ENCODE data around the gene IL9. TPM values are rescaled to one million over a fixed set of nuclear protein-coding genes. Genes with fewer than 3 reads are reported as not detected.

Gene IL9
- total RNA-seq, 2 donors from 2014 or later: 0.43 to 0.93 TPM

DNA sequence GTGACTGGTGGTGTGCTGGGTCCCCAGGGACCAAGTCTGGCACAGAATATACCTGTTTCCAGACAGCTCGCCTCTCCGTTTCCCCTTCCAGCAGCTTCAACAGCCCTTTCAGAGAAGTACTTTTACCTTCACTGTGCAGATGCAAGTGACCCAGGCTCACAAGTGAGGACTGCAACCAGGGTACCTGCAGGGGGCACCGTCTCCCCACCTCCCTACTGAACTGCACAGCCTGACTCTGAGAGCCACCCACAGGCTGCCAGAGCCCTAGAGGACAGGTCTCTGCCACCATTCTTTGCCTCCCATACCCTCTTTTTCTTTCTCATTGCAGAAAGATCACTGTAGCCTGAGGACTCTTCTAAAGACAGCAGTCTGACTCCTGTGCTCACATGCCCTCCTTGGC lies 15.4 kb downstream of the IL9 start:
- ATAC-seq (peak in 1 of 2 donors; percentile 54), DNase-seq (ENCODE audit: low spot score in 2 of 2) (no peak)
- peak overlapping the region in 1 of 2 donors; percentile 47 for H3K27ac Mint-ChIP-seq
- no peaks in the 10 kb centered on the region for H3K36me3 Mint-ChIP-seq
- no peaks in the 10 kb centered on the region for H3K9me3 Mint-ChIP-seq

DNA sequence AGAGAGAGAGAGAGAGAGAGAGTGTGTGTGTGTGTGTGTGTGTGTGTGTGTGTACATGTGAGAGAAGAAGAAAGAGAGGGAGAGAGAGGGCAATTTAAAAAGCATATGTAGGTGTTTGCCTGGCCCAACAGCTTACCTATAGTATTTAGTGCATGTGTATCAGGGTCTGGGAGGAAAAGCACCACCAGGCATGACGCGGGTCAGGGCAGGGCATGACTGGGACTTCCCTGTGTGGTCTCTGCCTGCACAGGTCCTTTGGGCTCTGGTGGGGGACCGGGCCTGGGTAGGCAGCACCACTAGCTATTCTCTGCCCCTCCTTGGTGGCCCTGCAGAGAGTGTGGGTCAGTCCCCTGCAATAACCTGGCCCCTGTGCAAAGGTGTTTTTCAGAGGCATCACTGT lies 16.1 kb downstream of the IL9 start:
- no peak for DNase-seq (ENCODE audit: low spot score in 2 of 2)
- H3K9me3 Mint-ChIP-seq: no peaks in the 10 kb centered on the region
- no peak overlapping the region for H3K27ac Mint-ChIP-seq
- ATAC-seq: no peak
- H3K36me3 Mint-ChIP-seq: no peaks in the 10 kb centered on the region

GRCh38 chr5:135878156-135878620 lies 17.5 kb downstream of the IL9 start:
- Mint-ChIP-seq H3K27ac (no peak overlapping the region), H3K9me3 (no peaks in the 10 kb centered on the region), H3K36me3 (no peaks in the 10 kb centered on the region)
- ATAC-seq (no peak), DNase-seq (ENCODE audit: low spot score in 2 of 2) (no peak)

DNA sequence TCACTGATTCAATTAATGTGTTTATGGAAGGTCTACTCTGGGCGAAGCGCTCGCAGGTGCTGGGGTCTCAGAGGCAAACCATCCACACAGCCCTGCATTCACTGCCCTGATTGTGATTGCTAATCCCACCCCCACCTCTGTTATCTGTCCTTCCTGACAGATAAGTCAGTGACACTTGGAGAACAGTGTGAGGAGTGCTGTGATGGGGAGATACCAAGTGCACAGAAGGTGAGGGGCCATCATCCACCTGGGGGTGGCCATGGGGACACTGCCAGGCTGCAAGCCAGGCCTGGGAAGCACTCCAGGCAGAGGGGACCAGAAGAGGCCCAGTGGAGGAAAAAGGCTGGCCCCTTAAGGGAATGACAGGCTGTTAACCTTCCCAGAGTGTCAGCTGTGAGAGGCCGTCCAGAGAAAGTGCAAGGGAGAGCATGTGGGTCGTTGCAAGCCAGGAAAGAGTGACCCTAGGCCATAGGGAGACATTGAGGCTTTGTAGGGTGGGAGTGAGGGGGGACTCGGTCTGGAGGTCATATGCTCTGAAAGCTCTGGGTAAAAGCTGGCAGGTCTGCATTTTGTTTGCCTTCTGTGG lies 18.0 kb downstream of the IL9 start:
- Mint-ChIP-seq H3K36me3 (no peaks in the 10 kb centered on the region), H3K27ac (no peak overlapping the region), H3K9me3 (no peaks in the 10 kb centered on the region)
- DNase-seq (ENCODE audit: low spot score in 2 of 2) (no peak), ATAC-seq (no peak)

DNA sequence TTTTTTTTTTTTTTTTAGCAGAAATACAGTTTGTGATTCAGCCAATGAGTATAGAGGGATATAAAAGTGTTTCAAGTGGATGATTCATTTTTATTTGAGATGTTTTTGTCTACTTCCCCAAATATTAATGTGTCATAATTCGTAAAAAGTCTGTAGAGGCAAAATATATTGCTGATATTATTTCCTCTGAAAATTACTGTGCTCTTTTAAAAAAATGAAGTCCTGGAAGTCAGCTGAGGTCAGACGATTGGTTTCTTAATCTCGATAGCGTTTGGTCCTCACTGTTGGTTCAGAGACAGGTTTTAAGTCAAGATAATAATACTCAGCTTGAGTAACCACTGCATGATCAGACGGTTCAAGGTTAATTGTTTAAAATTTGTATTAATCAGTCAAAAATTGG lies 19.5 kb downstream of the IL9 start:
- Mint-ChIP-seq H3K9me3 (no peaks in the 10 kb centered on the region), H3K36me3 (no peaks in the 10 kb centered on the region), H3K27ac (no peak overlapping the region)
- DNase-seq (ENCODE audit: low spot score in 2 of 2) (no peak), ATAC-seq (no peak)

- Mint-ChIP-seq H3K36me3 (no peaks in the 10 kb centered on the region), H3K27ac (no peak overlapping the region), H3K9me3 (no peaks in the 10 kb centered on the region)
- DNase-seq (ENCODE audit: low spot score in 2 of 2) (no peak), ATAC-seq (no peak)
Measured at GRCh38 chr5:135875567-135875966, 20.1 kb downstream of the IL9 start.

GRCh38 chr5:135874461-135874860 lies 21.2 kb downstream of the IL9 start:
- H3K9me3 Mint-ChIP-seq: no peaks in the 10 kb centered on the region
- no peak for ATAC-seq
- no peak for DNase-seq (ENCODE audit: low spot score in 2 of 2)
- H3K27ac Mint-ChIP-seq: no peak overlapping the region
- no peaks in the 10 kb centered on the region for H3K36me3 Mint-ChIP-seq

- no peak for DNase-seq (ENCODE audit: low spot score in 2 of 2)
- Mint-ChIP-seq H3K9me3 (no peaks in the 10 kb centered on the region), H3K27ac (no peak overlapping the region), H3K36me3 (no peaks in the 10 kb centered on the region)
- no peak for ATAC-seq
Measured at GRCh38 chr5:135873831-135874230, 21.8 kb downstream of the IL9 start.

- Mint-ChIP-seq H3K27ac (no peak overlapping the region), H3K9me3 (no peaks in the 10 kb centered on the region), H3K36me3 (no peaks in the 10 kb centered on the region)
- DNase-seq (ENCODE audit: low spot score in 2 of 2) (no peak), ATAC-seq (no peak)
Measured at GRCh38 chr5:135871268-135871915, 24.2 kb downstream of the IL9 start.

DNA sequence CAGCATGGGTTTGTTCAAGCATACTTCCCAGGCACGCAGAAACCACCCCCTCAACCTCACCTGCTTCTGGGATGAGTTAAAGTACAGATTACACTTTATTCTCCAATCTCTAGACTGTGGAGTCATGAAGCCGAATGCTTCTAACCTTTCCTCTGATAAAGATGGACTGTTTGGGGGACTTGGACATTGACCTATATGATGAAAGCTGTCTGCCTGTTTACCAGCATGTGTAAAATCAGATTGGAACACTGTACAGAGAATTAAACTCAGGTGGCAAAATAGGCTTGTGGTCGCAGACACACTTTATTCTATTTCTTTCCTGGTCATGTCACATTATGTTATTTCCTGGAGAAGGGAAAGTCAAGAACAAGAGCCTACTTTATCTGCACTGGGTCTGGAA lies 25.7 kb downstream of the IL9 start:
- no peak for ATAC-seq
- no peak for DNase-seq (ENCODE audit: low spot score in 2 of 2)
- Mint-ChIP-seq H3K36me3 (no peaks in the 10 kb centered on the region), H3K9me3 (no peaks in the 10 kb centered on the region), H3K27ac (no peak overlapping the region)

DNA sequence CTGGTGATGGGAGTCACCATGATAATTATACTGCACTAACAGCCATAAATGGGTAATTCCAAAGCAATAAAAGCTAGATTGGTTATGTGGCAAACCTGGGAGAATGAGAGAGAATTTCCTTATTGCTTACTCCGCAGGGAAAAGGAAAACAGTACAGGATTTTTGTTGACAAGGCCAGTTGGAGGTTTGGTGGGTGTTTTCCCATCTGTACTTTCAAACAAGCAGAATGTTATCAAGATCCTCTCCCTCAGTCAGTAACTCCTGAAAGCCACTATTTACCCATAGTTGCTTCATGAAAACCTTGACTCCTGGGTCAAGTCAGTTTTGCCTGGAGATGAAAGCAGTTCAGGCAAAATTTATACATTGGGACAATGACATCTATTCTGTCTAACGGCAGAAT lies 26.4 kb downstream of the IL9 start:
- DNase-seq (ENCODE audit: low spot score in 2 of 2) (no peak), ATAC-seq (no peak)
- Mint-ChIP-seq H3K27ac (no peak overlapping the region), H3K36me3 (no peaks in the 10 kb centered on the region), H3K9me3 (no peaks in the 10 kb centered on the region)

DNA sequence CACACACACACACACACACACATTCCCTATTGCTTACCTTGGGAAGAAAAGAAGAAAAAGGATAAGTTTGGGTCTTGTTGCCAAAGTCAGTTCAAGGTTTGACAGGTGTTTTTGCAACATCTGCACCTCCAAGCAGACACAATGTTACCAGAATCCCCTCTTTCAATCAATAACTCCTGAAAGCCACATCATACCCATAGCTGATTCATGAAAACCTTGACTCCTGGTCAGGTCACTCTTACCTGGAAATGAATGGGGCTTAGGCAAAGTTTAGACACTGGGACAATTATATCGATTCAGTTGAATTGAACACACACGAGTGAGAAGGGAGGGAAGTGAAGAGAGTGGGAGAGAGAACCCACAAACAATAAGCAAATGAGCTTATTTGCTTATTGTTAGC lies 27.0 kb downstream of the IL9 start:
- no peak for ATAC-seq
- Mint-ChIP-seq H3K27ac (no peak overlapping the region), H3K9me3 (no peaks in the 10 kb centered on the region), H3K36me3 (no peaks in the 10 kb centered on the region)
- no peak for DNase-seq (ENCODE audit: low spot score in 2 of 2)

DNA sequence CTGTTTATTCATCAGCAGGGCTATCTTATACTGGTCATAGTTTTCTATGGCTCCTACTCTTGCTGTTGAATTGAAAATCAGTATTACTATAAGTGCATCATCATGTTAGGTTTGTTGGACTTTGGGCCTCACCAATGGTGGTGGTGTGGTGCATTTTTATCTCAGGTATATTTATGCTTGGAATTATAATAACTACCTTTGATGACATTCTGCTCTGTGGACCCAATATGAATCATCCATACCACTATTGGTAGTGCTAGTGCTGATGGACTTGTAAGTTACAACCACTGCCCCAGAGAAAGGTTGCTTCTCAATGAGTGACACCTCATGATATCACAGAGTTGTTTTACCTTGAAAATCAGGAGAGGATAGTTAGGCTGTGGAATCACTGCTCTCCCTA lies 28.0 kb downstream of the IL9 start:
- H3K9me3 Mint-ChIP-seq: no peaks in the 10 kb centered on the region
- DNase-seq (ENCODE audit: low spot score in 2 of 2) (no peak), ATAC-seq (no peak)
- H3K36me3 Mint-ChIP-seq: no peaks in the 10 kb centered on the region
- no peak overlapping the region for H3K27ac Mint-ChIP-seq

DNA sequence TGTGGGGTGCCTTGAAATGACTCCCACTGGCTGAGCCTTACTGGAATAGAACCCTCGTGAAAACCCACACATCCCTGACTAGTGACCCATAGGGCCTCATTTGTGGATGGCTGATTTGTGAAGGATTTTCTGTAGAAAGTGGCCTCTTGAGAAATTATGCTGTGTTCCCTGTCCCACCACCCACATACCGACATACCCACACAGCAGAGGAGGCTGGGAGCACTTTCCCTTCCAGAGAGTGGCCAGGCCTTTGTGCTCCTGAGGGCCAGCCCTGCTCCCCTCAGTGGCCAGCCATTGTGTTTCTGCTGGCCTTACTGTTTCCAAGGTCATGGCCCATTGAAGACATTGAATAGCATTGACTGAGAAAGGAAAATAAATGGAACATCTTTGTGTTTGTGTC lies 29.6 kb downstream of the IL9 start:
- Mint-ChIP-seq H3K36me3 (no peaks in the 10 kb centered on the region), H3K9me3 (no peaks in the 10 kb centered on the region), H3K27ac (no peak overlapping the region)
- ATAC-seq: no peak
- DNase-seq (ENCODE audit: low spot score in 2 of 2): no peak

DNA sequence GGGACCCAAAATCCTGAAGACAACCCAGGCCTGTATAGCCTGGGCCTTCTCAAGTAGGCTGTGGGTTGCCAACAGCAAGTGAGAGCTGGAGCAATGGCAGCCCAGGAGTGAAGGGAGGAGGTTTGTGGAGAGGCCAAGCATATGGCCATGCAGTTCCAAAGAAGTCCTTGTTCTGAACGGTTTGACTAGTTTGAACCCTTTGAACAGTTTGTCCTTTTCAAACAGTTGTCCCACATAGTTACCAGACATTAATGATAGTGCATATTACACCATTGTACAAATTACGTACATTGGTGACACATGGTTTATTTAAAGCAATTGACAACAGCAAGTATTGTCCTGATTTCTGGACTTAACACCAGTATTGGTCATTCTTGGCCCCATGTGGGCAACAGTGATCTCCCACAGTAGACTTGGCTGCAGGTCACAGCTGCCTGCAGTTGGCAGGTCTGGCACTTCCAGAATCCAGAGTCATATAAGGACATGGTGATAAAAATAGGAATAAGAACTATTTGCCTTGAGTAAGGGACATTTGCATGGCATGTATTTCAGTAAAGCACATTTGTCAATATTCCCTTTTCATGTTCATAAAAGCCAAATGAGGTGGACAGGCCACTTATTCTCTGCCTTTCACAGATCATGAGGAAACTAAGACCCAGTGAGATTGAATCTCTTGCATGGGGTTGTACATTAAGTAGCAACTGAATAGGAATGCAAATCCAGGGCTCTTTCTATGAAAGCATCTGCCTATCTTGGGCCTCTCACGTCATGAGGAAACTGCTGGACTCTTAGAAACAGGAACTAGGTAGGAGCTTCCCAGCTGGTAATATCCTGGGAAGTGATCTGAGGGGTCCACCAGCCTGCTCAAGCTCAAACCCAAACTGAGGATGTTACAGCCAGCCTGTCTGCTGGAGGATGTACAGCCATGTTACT lies 30.9 kb downstream of the IL9 start:
- ATAC-seq: no peak

GRCh38 chr5:135862744-135863143 lies 32.9 kb downstream of the IL9 start:
- no peaks in the 10 kb centered on the region for H3K36me3 Mint-ChIP-seq
- ATAC-seq (no peak), DNase-seq (ENCODE audit: low spot score in 2 of 2) (no peak)
- no peaks in the 10 kb centered on the region for H3K9me3 Mint-ChIP-seq
- H3K27ac Mint-ChIP-seq: no peak overlapping the region

More for the DNA sequence above, 30.9 kb downstream of the IL9 start:
- H3K9me3 Mint-ChIP-seq: no peaks in the 10 kb centered on the region
- H3K36me3 Mint-ChIP-seq: no peaks in the 10 kb centered on the region
- H3K27ac Mint-ChIP-seq: no peak overlapping the region
- DNase-seq (ENCODE audit: low spot score in 2 of 2): no peak

DNA sequence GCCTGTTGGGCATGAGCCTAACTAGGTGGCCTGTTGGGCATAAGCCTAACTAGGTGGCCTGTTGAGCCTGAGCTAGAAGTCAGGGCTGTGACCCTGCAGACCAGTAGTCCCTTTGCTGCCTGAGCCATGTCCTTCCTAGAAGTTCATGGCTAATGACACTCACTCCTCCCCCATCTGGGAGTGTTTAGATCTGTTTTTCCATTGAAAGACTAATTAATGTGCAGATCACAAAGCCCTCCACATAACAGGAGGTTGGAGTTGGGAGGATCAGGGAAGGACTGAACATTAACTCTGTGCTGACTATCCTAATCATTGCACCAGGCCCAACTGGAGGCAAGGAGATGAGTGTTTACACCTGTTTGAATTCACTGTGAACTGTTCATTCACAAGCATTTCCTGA lies 33.6 kb downstream of the IL9 start:
- no peak overlapping the region for H3K27ac Mint-ChIP-seq
- H3K36me3 Mint-ChIP-seq: no peaks in the 10 kb centered on the region
- no peak for DNase-seq (ENCODE audit: low spot score in 2 of 2)
- no peak for ATAC-seq
- H3K9me3 Mint-ChIP-seq: no peaks in the 10 kb centered on the region

Data from activated naive CD4-positive, alpha-beta T cell treated with anti-CD3 and anti-CD28 coated beads, Interleukin-2, amount 50 U/mL, for 72 hours (primary cell).